ENCODE results near the gene MGRN1. TPM values are rescaled to one million over a fixed set of nuclear protein-coding genes. Genes with fewer than 3 reads are reported as not detected.

MGRN1 gene
- total and polyA plus RNA-seq, 2 donors (not counting 1 experiment from before 2014, with no cell fraction given) = 5.4 to 26.1 TPM

DNA sequence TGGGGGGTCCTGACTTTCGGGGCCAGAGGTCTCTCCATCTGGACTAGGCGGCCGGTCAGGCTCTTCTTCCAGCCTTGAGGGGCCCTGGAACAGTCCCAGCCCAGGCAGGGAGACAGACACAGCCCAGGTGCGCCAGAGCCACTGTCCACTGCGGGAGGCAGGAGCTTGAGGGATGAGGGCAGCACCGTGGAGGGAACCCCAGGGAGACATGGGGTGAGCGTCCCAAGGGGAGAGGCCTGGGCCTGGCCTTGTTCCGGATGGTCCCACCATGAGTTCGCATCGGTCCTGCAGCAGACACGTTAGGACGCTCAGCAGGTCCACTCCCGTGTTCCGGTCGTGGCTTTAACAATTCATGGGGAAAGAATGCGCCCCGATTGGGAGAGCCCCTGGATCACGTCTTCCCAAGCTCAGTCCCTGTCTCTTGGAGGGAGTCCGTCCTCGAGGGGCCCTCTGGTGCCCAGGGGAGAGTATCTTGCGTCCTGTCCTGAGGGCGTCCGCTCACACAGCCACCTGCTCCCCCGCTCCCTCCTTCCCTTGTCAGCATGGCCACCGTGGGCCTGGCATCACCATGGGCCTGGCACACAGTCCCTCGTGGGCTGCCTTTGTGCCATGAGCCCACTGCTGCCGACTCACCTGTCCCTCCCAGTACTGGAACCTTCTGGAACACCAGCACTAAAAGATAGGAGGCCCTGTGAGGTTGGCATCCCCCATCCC lies 62.0 kb downstream of the MGRN1 start:
- no peak overlapping the region for H3K4me3 ChIP-seq (replicated peaks in 1 of 4; ENCODE audit: control extremely low read depth in 1 of 4, insufficient read depth in 1 of 4, low read depth in 3 of 4, low read length in 4 of 4)
- no peak overlapping the region for H3K4me2 ChIP-seq (ENCODE audit: extremely low read depth, insufficient read depth, low read length)
- DNase-seq (ENCODE audit: low read depth in 2 of 2) = no peak
- no peaks in the 10 kb centered on the region for H3K27me3 ChIP-seq (ENCODE audit: control insufficient read depth, insufficient read depth, low read length)
- H3K79me2 ChIP-seq (ENCODE audit: control insufficient read depth, insufficient read depth, low read length) = no peaks in the 10 kb centered on the region
- H3K9ac ChIP-seq (ENCODE audit: insufficient read depth, low read length) = no peak overlapping the region
- peaks cover 30% of the 10 kb centered on the region for H3K36me3 ChIP-seq (ENCODE audit: control insufficient read depth, insufficient read depth, low read length)
- H2AFZ ChIP-seq (ENCODE audit: low read length) = no peak overlapping the region
- no peaks in the 10 kb centered on the region for H3K4me1 ChIP-seq (ENCODE audit: control insufficient read depth, extremely low read depth, insufficient read depth, low read length)
- no peak overlapping the region for H3K27ac ChIP-seq (ENCODE audit: insufficient read depth, low read length)
- H4K20me1 ChIP-seq (ENCODE audit: control insufficient read depth, extremely low read depth, insufficient read depth, low read length) = no peaks in the 10 kb centered on the region
- H3K9me3 ChIP-seq (ENCODE audit: control insufficient read depth, insufficient read depth, low read depth, low read length) = no peaks in the 10 kb centered on the region
- no peak for TF ChIP-seq CTCF (conservative IDR thresholded peaks at IDR 0.05 in 1 of 2, IDR thresholded peaks at IDR 0.05 in 1 of 2; ENCODE audit: low read depth in 1 of 2, low read length in 2 of 2)
- no peak for TF ChIP-seq EZH2 (IDR thresholded peaks at IDR 0.05; ENCODE audit: low read length, missing control alignments)

- no peak for DNase-seq (ENCODE audit: low read depth in 2 of 2)
Measured at GRCh38 chr16:4687416-4687815, 62.8 kb downstream of the MGRN1 start.

More at GRCh38 chr16:4687416-4687815, 62.8 kb downstream of the MGRN1 start:
- Histone ChIP-seq H3K4me3 (replicated peaks in 1 of 4; ENCODE audit: control extremely low read depth in 1 of 4, insufficient read depth in 1 of 4, low read depth in 3 of 4, low read length in 4 of 4) (no peak overlapping the region), H3K27ac (ENCODE audit: insufficient read depth, low read length) (no peak overlapping the region), H2AFZ (ENCODE audit: low read length) (no peak overlapping the region), H3K9ac (ENCODE audit: insufficient read depth, low read length) (no peak overlapping the region), H3K4me2 (ENCODE audit: extremely low read depth, insufficient read depth, low read length) (no peak overlapping the region), H4K20me1 (ENCODE audit: control insufficient read depth, extremely low read depth, insufficient read depth, low read length) (no peaks in the 10 kb centered on the region), H3K36me3 (ENCODE audit: control insufficient read depth, insufficient read depth, low read length) (peaks cover 23% of the 10 kb centered on the region), H3K9me3 (ENCODE audit: control insufficient read depth, insufficient read depth, low read depth, low read length) (no peaks in the 10 kb centered on the region), H3K79me2 (ENCODE audit: control insufficient read depth, insufficient read depth, low read length) (no peaks in the 10 kb centered on the region), H3K27me3 (ENCODE audit: control insufficient read depth, insufficient read depth, low read length) (no peaks in the 10 kb centered on the region), H3K4me1 (ENCODE audit: control insufficient read depth, extremely low read depth, insufficient read depth, low read length) (no peaks in the 10 kb centered on the region)
- TF ChIP-seq EZH2 (IDR thresholded peaks at IDR 0.05; ENCODE audit: low read length, missing control alignments) (no peak), CTCF (conservative IDR thresholded peaks at IDR 0.05 in 1 of 2, IDR thresholded peaks at IDR 0.05 in 1 of 2; ENCODE audit: low read depth in 1 of 2, low read length in 2 of 2) (no peak)

Measured in fibroblast of lung (primary cell).